Measurements from ENCODE around the gene ZSCAN22. TPM values are rescaled to one million over a fixed set of nuclear protein-coding genes. Genes with fewer than 3 reads are reported as not detected.
A peak's percentile ranks its signal among the peaks of the same experiment; 100 is the strongest.

Gene ZSCAN22
- total and polyA plus RNA-seq, 2 of the 13 experiments (the other 11 are each of a cell fraction or from before 2014, with no cell fraction given) = 2.5 to 3.5 TPM

DNA sequence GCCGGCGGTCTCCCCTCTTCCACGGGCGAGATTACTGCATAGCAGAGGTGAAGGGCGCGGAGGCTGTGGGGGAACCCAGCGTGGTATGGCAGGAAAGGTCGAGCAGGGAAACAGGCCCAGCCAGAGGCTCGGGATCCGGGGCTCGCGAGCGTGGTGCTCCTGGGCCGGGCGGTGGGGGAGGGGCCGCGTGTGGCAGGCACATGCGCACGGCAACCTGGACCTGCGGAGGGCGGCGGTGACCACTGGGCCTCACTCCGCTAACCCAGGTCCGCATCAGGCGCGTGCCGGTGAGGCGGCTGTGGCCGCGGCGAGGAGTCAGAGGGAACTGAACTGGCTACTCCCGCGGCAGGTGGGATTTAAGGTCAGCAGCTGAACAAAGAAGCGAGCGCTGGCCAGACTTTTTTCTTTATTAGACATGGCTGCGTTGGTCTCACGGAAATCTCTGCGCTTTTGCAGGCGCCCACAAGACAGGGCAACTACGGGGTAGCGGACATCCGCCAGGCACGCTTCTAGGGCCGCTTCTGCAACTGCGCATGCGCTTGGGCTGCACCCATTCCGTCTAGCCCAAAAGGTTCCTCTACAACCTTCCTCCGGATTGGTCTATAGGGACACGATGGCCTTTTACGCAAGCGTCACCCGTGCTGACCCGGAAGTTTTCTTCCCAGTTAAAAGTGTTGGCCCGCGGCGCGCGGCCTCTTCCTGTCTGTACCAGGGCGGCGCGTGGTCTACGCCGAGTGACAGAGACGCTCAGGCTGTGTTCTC is 60.0 kb downstream of the ZSCAN22 start, which contains the start of gene RPS5 (continued):
- TF ChIP-seq SIX1 (CRISPR knock-in tag; IDR thresholded peaks at IDR 0.05; ENCODE audit: borderline replicate concordance) (0 out of 2 replicates have a peak, but pooled peaks have one; percentile 3), NCOR1 (IDR thresholded peaks at IDR 0.05; ENCODE audit: borderline replicate concordance, low read length) (no peak), NR2F6 (IDR thresholded peaks at IDR 0.05) (no peak; the same call in 1 of the 2 replicates), NR2F6 (CRISPR knock-in tag; IDR thresholded peaks at IDR 0.05) (peak; percentile 7; the same call in 1 of the 2 replicates), ZNF101 (CRISPR knock-in tag; IDR thresholded peaks at IDR 0.05; ENCODE audit: borderline replicate concordance, low read depth) (peak; percentile 1), SSRP1 (CRISPR knock-in tag; IDR thresholded peaks at IDR 0.05) (no peak), U2AF2 (IDR thresholded peaks at IDR 0.05; ENCODE audit: low read depth, low read length) (peak; percentile 10; the same call in 1 of the 2 replicates), FOXA1 (IDR thresholded peaks at IDR 0.05) (no peak), FOXA1 (CRISPR knock-in tag; IDR thresholded peaks at IDR 0.05) (no peak; the same call in 1 of the 2 replicates), ZNF329 (CRISPR knock-in tag; IDR thresholded peaks at IDR 0.05; ENCODE audit: low read depth) (no peak), ZNF136 (CRISPR knock-in tag; IDR thresholded peaks at IDR 0.05; ENCODE audit: low read depth) (no peak), ZNF550 (CRISPR knock-in tag; IDR thresholded peaks at IDR 0.05; ENCODE audit: borderline replicate concordance) (no peak), FOXO1 (CRISPR knock-in tag; IDR thresholded peaks at IDR 0.05) (no peak; the same call in 1 of the 2 replicates), MAFF (IDR thresholded peaks at IDR 0.05; ENCODE audit: low read depth, low read length) (peak; percentile 22; the same call in 1 of the 2 replicates), HNRNPH1 (optimal IDR thresholded peaks at IDR 0.05; ENCODE audit: low read depth, low read length) (no peak), ZNF777 (CRISPR knock-in tag; IDR thresholded peaks at IDR 0.05) (no peak), MTERF4 (CRISPR knock-in tag; IDR thresholded peaks at IDR 0.05) (peak; percentile 76; the same call in 1 of the 2 replicates), NFRKB (IDR thresholded peaks at IDR 0.05) (no peak), CEBPG (CRISPR knock-in tag; IDR thresholded peaks at IDR 0.05) (peak; percentile 69), KAT7 (CRISPR knock-in tag; IDR thresholded peaks at IDR 0.05; ENCODE audit: borderline replicate concordance) (peak; percentile 90), RFXANK (CRISPR knock-in tag; IDR thresholded peaks at IDR 0.05) (no peak; the same call in 1 of the 2 replicates), ZNF451 (CRISPR knock-in tag; IDR thresholded peaks at IDR 0.05) (peak; percentile 79; the same call in 1 of the 2 replicates), NFIC (IDR thresholded peaks at IDR 0.05; ENCODE audit: low read length) (no peak), FOXA3 (CRISPR knock-in tag; IDR thresholded peaks at IDR 0.05) (no peak; the same call in none of the 2 replicates), NFKBIZ (CRISPR knock-in tag; IDR thresholded peaks at IDR 0.05) (no peak), SNRNP70 (IDR thresholded peaks at IDR 0.05; ENCODE audit: low read depth, low read length) (no peak), TGIF2 (CRISPR knock-in tag; IDR thresholded peaks at IDR 0.05) (0 out of 2 replicates have a peak, but pooled peaks have one; percentile 68), ZFP37 (CRISPR knock-in tag; IDR thresholded peaks at IDR 0.05; ENCODE audit: borderline replicate concordance) (no peak), FOSL1 (CRISPR knock-in tag; IDR thresholded peaks at IDR 0.05; ENCODE audit: borderline replicate concordance) (no peak), ELF1 (CRISPR knock-in tag; IDR thresholded peaks at IDR 0.05) (peak; percentile 94), ZNF33A (CRISPR knock-in tag; IDR thresholded peaks at IDR 0.05; ENCODE audit: borderline replicate concordance) (no peak), ZNF678 (CRISPR knock-in tag; IDR thresholded peaks at IDR 0.05) (peak; percentile 42; the same call in 1 of the 2 replicates), ZBTB3 (CRISPR knock-in tag; IDR thresholded peaks at IDR 0.05; ENCODE audit: borderline replicate concordance, low read depth) (0 out of 2 replicates have a peak, but pooled peaks have one; percentile 47)
- TF ChIP-seq, protein P1, sequence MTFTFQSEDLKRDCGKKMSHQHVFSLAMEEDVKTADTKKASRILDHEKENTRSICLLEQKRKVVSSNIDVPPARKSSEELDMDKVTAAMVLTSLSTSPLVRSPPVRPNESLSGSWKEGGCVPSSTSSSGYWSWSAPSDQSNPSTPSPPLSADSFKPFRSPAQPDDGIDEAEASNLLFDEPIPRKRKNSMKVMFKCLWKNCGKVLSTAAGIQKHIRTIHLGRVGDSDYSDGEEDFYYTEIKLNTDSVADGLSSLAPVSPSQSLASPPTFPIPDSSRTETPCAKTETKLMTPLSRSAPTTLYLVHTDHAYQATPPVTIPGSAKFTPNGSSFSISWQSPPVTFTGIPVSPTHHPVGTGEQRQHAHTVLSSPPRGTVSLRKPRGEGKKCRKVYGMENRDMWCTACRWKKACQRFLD (CRISPR knock-in tag; IDR thresholded peaks at IDR 0.05; ENCODE audit: borderline replicate concordance) = no peak; the same call in none of the 2 replicates
